Activated naive CD8-positive, alpha-beta T cell treated with anti-CD3 and anti-CD28 coated beads for 36 hours (primary cell): ENCODE results near the gene GFAP. TPM values are rescaled to one million over a fixed set of nuclear protein-coding genes. Genes with fewer than 3 reads are reported as not detected.
A peak's percentile ranks its signal among the peaks of the same experiment; 100 is the strongest.

Source experiments
- DNase-seq: peaks from one replicate; pipeline ENCODE4 v3.0.0; 2021
- H3K27ac Mint-ChIP-seq: one replicate; pipeline ENCODE4 v1.8.0; 2022; ENCODE audit warnings: mild to moderate bottlenecking, moderate library complexity, mixed read lengths
- H3K27me3 Mint-ChIP-seq: one replicate; pipeline ENCODE4 v1.8.0; 2022; ENCODE audit warnings: mild to moderate bottlenecking, mixed read lengths
- H3K36me3 Mint-ChIP-seq: one replicate; pipeline ENCODE4 v1.8.0; 2021; ENCODE audit warnings: mild to moderate bottlenecking, mixed read lengths
- H3K4me1 Mint-ChIP-seq: one replicate; pipeline ENCODE4 v1.8.0; 2021; ENCODE audit warnings: mixed read lengths
- H3K4me3 Mint-ChIP-seq: one replicate; pipeline ENCODE4 v1.8.0; 2022; ENCODE audit warnings: mild to moderate bottlenecking, moderate library complexity, mixed read lengths
- H3K9me3 Mint-ChIP-seq: one replicate; pipeline ENCODE4 v1.8.0; 2022; ENCODE audit warnings: mixed read lengths
- total RNA-seq, 2 experiments: library from RNA; stranded (reverse); gene quantifications; one replicate each; pipeline ENCODE4 v1.2.3, GENCODE V29; 2021

GFAP gene
- total RNA-seq, 2 experiments from 2014 or later, result not detected

GRCh38 chr17:44902135-44902760, 13.1 kb downstream of the GFAP start:
- H3K27me3 Mint-ChIP-seq, result no peaks in the 10 kb centered on the region
- peaks cover 7% of the 10 kb centered on the region for H3K36me3 Mint-ChIP-seq
- H3K27ac Mint-ChIP-seq, result no peak overlapping the region
- H3K4me1 Mint-ChIP-seq, result peaks cover 13% of the 10 kb centered on the region
- DNase-seq, result no peak
- H3K4me3 Mint-ChIP-seq, result no peak overlapping the region
- H3K9me3 Mint-ChIP-seq, result no peaks in the 10 kb centered on the region

- no peak for DNase-seq
- H3K9me3 Mint-ChIP-seq, result no peaks in the 10 kb centered on the region
- H3K4me3 Mint-ChIP-seq, result no peak overlapping the region
- no peaks in the 10 kb centered on the region for H3K27me3 Mint-ChIP-seq
- peaks cover 9% of the 10 kb centered on the region for H3K36me3 Mint-ChIP-seq
- peaks cover 15% of the 10 kb centered on the region for H3K4me1 Mint-ChIP-seq
- no peak overlapping the region for H3K27ac Mint-ChIP-seq
These were observed 13.8 kb downstream of the GFAP start for GRCh38 chr17:44901411-44901921.

- Mint-ChIP-seq H3K27me3 (no peaks in the 10 kb centered on the region), H3K36me3 (peaks cover 9% of the 10 kb centered on the region), H3K4me3 (no peak overlapping the region), H3K27ac (no peak overlapping the region), H3K9me3 (no peaks in the 10 kb centered on the region), H3K4me1 (peaks cover 18% of the 10 kb centered on the region)
- DNase-seq, result no peak
These were observed 14.4 kb downstream of the GFAP start for GRCh38 chr17:44900894-44901293.

GRCh38 chr17:44899074-44899782, 16.1 kb downstream of the GFAP start, which contains the start of gene EFTUD2:
Gene EFTUD2 (minus strand): TSS chr17:44899445. CDS start chr17:44894521, 4,924 bp downstream.
- Mint-ChIP-seq H3K36me3 (peaks cover 16% of the 10 kb centered on the region), H3K4me3 (peak within 1 kb of the TSS; percentile 97), H3K9me3 (no peaks in the 10 kb centered on the region), H3K27ac (peak within 1 kb of the TSS; percentile 99), H3K4me1 (peaks cover 21% of the 10 kb centered on the region), H3K27me3 (no peaks in the 10 kb centered on the region)
- DNase-seq, result peak; percentile 92

GRCh38 chr17:44898768-44899073, 16.6 kb downstream of the GFAP start:
- peaks cover 21% of the 10 kb centered on the region for H3K4me1 Mint-ChIP-seq
- no peak for DNase-seq
- H3K27ac Mint-ChIP-seq, result peak overlapping the region; percentile 99
- H3K36me3 Mint-ChIP-seq, result peaks cover 16% of the 10 kb centered on the region
- no peaks in the 10 kb centered on the region for H3K27me3 Mint-ChIP-seq
- H3K4me3 Mint-ChIP-seq, result peak overlapping the region; percentile 97
- no peaks in the 10 kb centered on the region for H3K9me3 Mint-ChIP-seq

GRCh38 chr17:44894642-44895041, 20.7 kb downstream of the GFAP start:
- Mint-ChIP-seq H3K27me3 (no peaks in the 10 kb centered on the region), H3K4me1 (peaks cover 26% of the 10 kb centered on the region), H3K27ac (no peak overlapping the region), H3K36me3 (peaks cover 22% of the 10 kb centered on the region), H3K9me3 (no peaks in the 10 kb centered on the region), H3K4me3 (no peak overlapping the region)
- no peak for DNase-seq

GRCh38 chr17:44892250-44892649, 23.1 kb downstream of the GFAP start:
- DNase-seq, result no peak
- Mint-ChIP-seq H3K27ac (no peak overlapping the region), H3K9me3 (no peaks in the 10 kb centered on the region)

GRCh38 chr17:44889003-44889402, 26.3 kb downstream of the GFAP start:
- Mint-ChIP-seq H3K27me3 (no peaks in the 10 kb centered on the region), H3K36me3 (peaks cover 11% of the 10 kb centered on the region), H3K4me1 (peaks cover 19% of the 10 kb centered on the region), H3K9me3 (no peaks in the 10 kb centered on the region), H3K4me3 (no peak overlapping the region), H3K27ac (no peak overlapping the region)
- no peak for DNase-seq

More at GRCh38 chr17:44892250-44892649, 23.1 kb downstream of the GFAP start:
- peaks cover 22% of the 10 kb centered on the region for H3K4me1 Mint-ChIP-seq
- H3K27me3 Mint-ChIP-seq, result no peaks in the 10 kb centered on the region
- H3K36me3 Mint-ChIP-seq, result peaks cover 15% of the 10 kb centered on the region
- H3K4me3 Mint-ChIP-seq, result no peak overlapping the region

- H3K27me3 Mint-ChIP-seq, result no peaks in the 10 kb centered on the region
- H3K4me1 Mint-ChIP-seq, result peaks cover 16% of the 10 kb centered on the region
- H3K4me3 Mint-ChIP-seq, result no peak overlapping the region
- H3K27ac Mint-ChIP-seq, result no peak overlapping the region
- no peaks in the 10 kb centered on the region for H3K9me3 Mint-ChIP-seq
- peaks cover 13% of the 10 kb centered on the region for H3K36me3 Mint-ChIP-seq
- no peak for DNase-seq
These were observed 27.0 kb downstream of the GFAP start for GRCh38 chr17:44887971-44888954.

- Mint-ChIP-seq H3K4me1 (peaks cover 14% of the 10 kb centered on the region), H3K27ac (no peak overlapping the region), H3K27me3 (no peaks in the 10 kb centered on the region), H3K36me3 (peaks cover 16% of the 10 kb centered on the region), H3K9me3 (no peaks in the 10 kb centered on the region), H3K4me3 (no peak overlapping the region)
- DNase-seq, result no peak
These were observed 28.3 kb downstream of the GFAP start for GRCh38 chr17:44887016-44887415.

GRCh38 chr17:44884941-44885340, 30.4 kb downstream of the GFAP start:
- no peak for DNase-seq
- Mint-ChIP-seq H3K27me3 (no peaks in the 10 kb centered on the region), H3K4me3 (no peak overlapping the region), H3K36me3 (peaks cover 15% of the 10 kb centered on the region), H3K27ac (no peak overlapping the region), H3K9me3 (no peaks in the 10 kb centered on the region), H3K4me1 (peaks cover 6% of the 10 kb centered on the region)

GRCh38 chr17:44881145-44881544, 34.2 kb downstream of the GFAP start:
- Mint-ChIP-seq H3K9me3 (no peaks in the 10 kb centered on the region), H3K36me3 (peaks cover 28% of the 10 kb centered on the region), H3K4me1 (peaks cover 2% of the 10 kb centered on the region), H3K27me3 (no peaks in the 10 kb centered on the region), H3K27ac (no peak overlapping the region), H3K4me3 (no peak overlapping the region)
- no peak for DNase-seq

GRCh38 chr17:44880062-44880461, 35.2 kb downstream of the GFAP start:
- Mint-ChIP-seq H3K4me1 (peaks cover 2% of the 10 kb centered on the region), H3K4me3 (no peak overlapping the region), H3K27me3 (no peaks in the 10 kb centered on the region), H3K36me3 (peaks cover 30% of the 10 kb centered on the region), H3K9me3 (no peaks in the 10 kb centered on the region), H3K27ac (no peak overlapping the region)
- DNase-seq, result no peak

GRCh38 chr17:44879376-44879775, 35.9 kb downstream of the GFAP start:
- Mint-ChIP-seq H3K4me3 (no peak overlapping the region), H3K36me3 (peaks cover 31% of the 10 kb centered on the region), H3K27ac (no peak overlapping the region), H3K9me3 (no peaks in the 10 kb centered on the region), H3K27me3 (no peaks in the 10 kb centered on the region), H3K4me1 (peaks cover 2% of the 10 kb centered on the region)
- DNase-seq, result no peak
